K562 (cell line): ENCODE results near the gene MEX3A. TPM values are rescaled to one million over a fixed set of nuclear protein-coding genes. Genes with fewer than 3 reads are reported as not detected.
A peak's percentile ranks its signal among the peaks of the same experiment; 100 is the strongest.
"Not testable (repeated sequence)": the region's sequence is repeated elsewhere in the genome, so short reads cannot be mapped to it uniquely, and the experiment has no call there.

ENCODE experiments used
- ATAC-seq: fragments of 200-7000 bp; cut with Tn5 transposase; 3 replicates; pipeline ENCODE4 v1.9.1; 2020; ENCODE audit warnings: moderate library complexity
- BruUV-seq: library from RNA; stranded (reverse); fragments of 400-500 nt; replicated peaks from 2 replicates; lab custom pipeline; 2021; lab: Mats Ljungman, UMichigan
- CTCF ChIA-PET: fragments of 300-600 bp; formaldehyde crosslinking; extraction: SDS; loops from one replicate; lab custom pipeline; 2021; ENCODE audit warnings: low intra/inter-chr PET ratio; lab: Yijun Ruan, JAX
- POLR2A ChIA-PET: fragments of 300-600, 350-650 bp; sonication (Branson Sonifier 250); formaldehyde crosslinking; extraction: SDS; loops from one replicate; lab custom pipeline; 2021; ENCODE audit warnings: antibody characterized with exemption, inconsistent platforms; lab: Yijun Ruan, JAX
- DNase-seq, 4 experiments: peaks; one replicate each; pipeline versions ENCODE4 v3.0.0 to v3.0.0-alpha.2; 2011 to 2018; ENCODE audit warnings: low spot score in 3 of 4, mixed read lengths in 3 of 4; ENCODE audit errors: extremely low read depth in 1 of 4
- FAIRE-seq: peaks from 2 replicates; lab custom pipeline; 2011; peaks lifted over from hg19 to GRCh38; lab: Jason Lieb, UNC
- H2AFZ ChIP-seq: 2 replicates; pipeline ENCODE4 v1.6.0; 2011; ENCODE audit warnings: low read depth, low read length, control low read depth, inconsistent platforms
- H3K27ac ChIP-seq: fragments of 200-600 bp; 3 replicates; pipeline ENCODE4 v1.8.0; 2011; ENCODE audit warnings: low read depth, mild to moderate bottlenecking, control low read depth, inconsistent platforms, low read length, moderate library complexity, mixed read lengths; ENCODE audit errors: extremely low read depth
- H3K27me3 ChIP-seq, 2 experiments: fragments of 300-600 bp in 1 of 2; 2 replicates in 1 of 2; 3 replicates in 1 of 2; pipeline versions ENCODE4 v1.6.0 to v1.8.0; 2011; ENCODE audit warnings: inconsistent platforms in 2 of 2, low read length in 2 of 2, mild to moderate bottlenecking in 1 of 2, mixed read lengths in 1 of 2, moderate library complexity in 1 of 2; ENCODE audit not compliant: control insufficient read depth in 2 of 2, insufficient read depth in 2 of 2
- H3K36me3 ChIP-seq: fragments of 300-600 bp; 3 replicates; pipeline ENCODE4 v1.8.0; 2011; ENCODE audit warnings: mild to moderate bottlenecking, low read length, inconsistent platforms; ENCODE audit not compliant: control insufficient read depth, insufficient read depth
- H3K4me1 ChIP-seq, 2 experiments: fragments of 200-600 bp in 1 of 2; replicated peaks in 1 of 2; 2 replicates in 1 of 2; 3 replicates in 1 of 2; pipeline versions ENCODE4 v1.5.1 to v1.8.0; 2011; ENCODE audit warnings: inconsistent platforms in 2 of 2, low read length in 2 of 2, mild to moderate bottlenecking in 1 of 2, mixed read lengths in 1 of 2, moderate library complexity in 1 of 2; ENCODE audit not compliant: control insufficient read depth in 2 of 2, insufficient read depth in 2 of 2
- H3K4me2 ChIP-seq: 2 replicates; pipeline ENCODE4 v1.6.1; 2011; ENCODE audit warnings: low read length, control low read depth, inconsistent platforms, mixed read lengths; ENCODE audit not compliant: insufficient read depth
- H3K4me3 ChIP-seq: fragments of 200-600 bp; sonication (generic), shearing (Covaris generic); 2 replicates; pipeline ENCODE4 v1.5.1; 2016; ENCODE audit warnings: control low read depth, inconsistent platforms
- H3K79me2 ChIP-seq: fragments of 200-600 bp; 3 replicates; pipeline ENCODE4 v1.8.0; 2011; ENCODE audit warnings: low read length, inconsistent platforms; ENCODE audit not compliant: control insufficient read depth, insufficient read depth
- H3K9ac ChIP-seq, 2 experiments: 2 replicates each; pipeline versions ENCODE4 v1.6.0 to v1.6.1; 2011; ENCODE audit warnings: low read depth in 2 of 2, low read length in 2 of 2, control low read depth in 1 of 2, inconsistent platforms in 1 of 2, mild to moderate bottlenecking in 1 of 2, mixed read lengths in 1 of 2; ENCODE audit not compliant: insufficient read depth in 1 of 2
- H3K9me1 ChIP-seq: one replicate; pipeline ENCODE4 v1.6.0; 2011; ENCODE audit warnings: inconsistent platforms, mild to moderate bottlenecking, low read length, moderate library complexity; ENCODE audit not compliant: control insufficient read depth, insufficient read depth
- H3K9me3 ChIP-seq: replicated peaks from 2 replicates; pipeline ENCODE4 v1.5.1; 2011; ENCODE audit warnings: low read depth, low read length, inconsistent platforms; ENCODE audit not compliant: control insufficient read depth, insufficient read depth
- H4K20me1 ChIP-seq: replicated peaks from 2 replicates; pipeline ENCODE4 v1.6.1; 2011; ENCODE audit warnings: low read length, inconsistent platforms, mixed read lengths; ENCODE audit not compliant: control insufficient read depth, insufficient read depth
- CHD4 ChIP-seq: fragments of 200-600 bp; sonication (generic); IDR thresholded peaks from 3 replicates; pipeline ENCODE4 v1.6.1; 2012; ENCODE audit warnings: low read depth, mild to moderate bottlenecking, mixed read lengths, low read length, inconsistent platforms; ENCODE audit not compliant: insufficient read depth, insufficient replicate concordance, poor library complexity, severe bottlenecking
- PRDM10 ChIP-seq: fragments of 450-650 bp; IDR thresholded peaks from 2 replicates; pipeline ENCODE4 v1.6.1; 2018; ENCODE audit not compliant: partially characterized antibody
- SP2 ChIP-seq: IDR thresholded peaks from 2 replicates; pipeline ENCODE4 v1.6.1; 2011; ENCODE audit warnings: mild to moderate bottlenecking, low read depth, low read length, moderate library complexity; ENCODE audit not compliant: poor library complexity, severe bottlenecking; ENCODE audit errors: extremely low read depth
- TOE1 ChIP-seq, 2 experiments: fragments of 450-650 bp in 1 of 2; sonication (generic) in 1 of 2; formaldehyde crosslinking in 1 of 2; IDR thresholded peaks; 2 replicates each; pipeline versions ENCODE4 v1.7.1 to v1.8.0; 2016 to 2022; ENCODE audit warnings: borderline replicate concordance in 2 of 2, mild to moderate bottlenecking in 2 of 2, antibody characterized with exemption in 1 of 2, inconsistent platforms in 1 of 2, low read depth in 1 of 2, missing genetic modification reagents in 1 of 2, moderate library complexity in 1 of 2
- ZNF445 ChIP-seq: fragments of 250-450 bp; sonication (Bioruptor Pico); IDR thresholded peaks from 2 replicates; pipeline ENCODE4 v1.4.0; 2020; ENCODE audit warnings: low read depth, mild to moderate bottlenecking, moderate library complexity
- WGBS: fragments of 100-300 bp; shearing (Covaris generic); methylation state at CpG from one replicate; pipeline ENCODE4 v1.1.6; 2016; ENCODE audit warnings: low coverage, mixed read lengths; ENCODE audit not compliant: insufficient coverage; ENCODE audit errors: missing lambda C conversion rate; 5-methylcytosine and 5-hydroxymethylcytosine counted together
- in situ Hi-C: fragments of 300-500 bp; cut with MboI; formaldehyde crosslinking; loops from 4 replicates; pipeline ENCODE4 v1.15.0; 2018; ENCODE audit warnings: inconsistent platforms, mixed read lengths
- intact Hi-C: fragments of 100-400 bp; cut with micrococcal nuclease; formaldehyde crosslinking; loops from 2 replicates; pipeline ENCODE4 v1.14.2; 2022
- polyA plus RNA-seq, 8 experiments: library from polyadenylated mRNA; depleted of rRNA in 4 of 8; stranded (reverse) in 5 of 8; unstranded in 3 of 8; fragments of >200 nt; fragmentation: Nextera tagmentation in 2 of 8; fragmentation: Illumina TruSeq in 1 of 8; extraction: Ambion mirVana in 2 of 8; extraction: Trizol in 1 of 8; gene quantifications; 2 replicates each; pipeline versions ENCODE4 v1.2.1 to v1.2.3, GENCODE V29; 2011 to 2014; ENCODE audit warnings: inconsistent platforms in 1 of 8, missing spikeins in 1 of 8
- total RNA-seq, 7 experiments: library from RNA; depleted of rRNA in 6 of 7; stranded (reverse); fragments of >200 nt in 6 of 7; fragmentation: Illumina TruSeq in 2 of 7; extraction: Trizol in 2 of 7; gene quantifications; 2 replicates each; pipeline versions ENCODE4 v1.2.1 to v1.2.3, GENCODE V29; 2011 to 2021; ENCODE audit warnings: low replicate concordance in 1 of 7

Gene MEX3A
- total and polyA plus RNA-seq, 9 of the 15 experiments (the other 6 are each of a cell fraction or from before 2014, with no cell fraction given) = 0.36 to 13.7 (median 5.2) TPM

- POLR2A ChIA-PET = interaction anchor here (1.0 kb wide), 2 partner anchors 17 to 51 kb away, joined by 3 to 5 read pairs; no protein-coding TSS in a partner anchor
Observed at GRCh38 chr1:156072251-156072650, 10.0 kb downstream of the MEX3A start.

GRCh38 chr1:156071332-156071816, 10.9 kb downstream of the MEX3A start:
- H3K27ac ChIP-seq, H3K9ac ChIP-seq, in situ Hi-C loops, H2AFZ ChIP-seq, H3K4me2 ChIP-seq, BruUV-seq, H4K20me1 ChIP-seq, ATAC-seq, DNase-seq, H3K4me1 ChIP-seq, H3K4me3 ChIP-seq, CTCF ChIA-PET, FAIRE-seq, H3K9me3 ChIP-seq, intact Hi-C loops, H3K9me1 ChIP-seq, H3K79me2 ChIP-seq, H3K27me3 ChIP-seq, H3K36me3 ChIP-seq: not testable (repeated sequence)
- POLR2A ChIA-PET = interaction anchor here (0.6 to 1.0 kb wide), 3 partner anchors 16 to 1014 kb away, joined by 3 to 4 read pairs (median 3); no protein-coding TSS in a partner anchor
- 64% methylated on average over 4 of the region's 7 CpGs for WGBS

More at GRCh38 chr1:156072251-156072650, 10.0 kb downstream of the MEX3A start:
- no peaks in the 10 kb centered on the region for H3K9me3 ChIP-seq
- in situ Hi-C loops (no loop called here), intact Hi-C loops (no loop called here)
- ATAC-seq = no peak
- H3K27me3 ChIP-seq = no peaks in the 10 kb centered on the region
- H3K79me2 ChIP-seq = no peaks in the 10 kb centered on the region
- no peak overlapping the region for H2AFZ ChIP-seq
- peaks cover 2% of the 10 kb centered on the region for H3K9me1 ChIP-seq
- WGBS = 41% methylated on average over 6 of the region's 6 CpGs
- TF ChIP-seq TOE1 (IDR thresholded peaks at IDR 0.05; ENCODE audit: borderline replicate concordance) = no peak
- TF ChIP-seq TOE1 (CRISPR knock-in tag; IDR thresholded peaks at IDR 0.05; ENCODE audit: borderline replicate concordance, low read depth) = no peak
- TF ChIP-seq SP2 = no peak
- peak; percentile 94 for TF ChIP-seq PRDM10
- TF ChIP-seq ZNF445 (CRISPR knock-in tag) = no peak
- TF ChIP-seq CHD4 = no peak
- H3K4me2 ChIP-seq = no peak overlapping the region
- DNase-seq = no peak
- no peak overlapping the region for H3K4me3 ChIP-seq
- no peak overlapping the region; a peak in 1 of 4 replicates for H3K9ac ChIP-seq
- BruUV-seq = no TSS peak
- no peaks in the 10 kb centered on the region for H4K20me1 ChIP-seq
- H3K4me1 ChIP-seq = peaks cover 9 to 11% of the 10 kb centered on the region in 2 experiments; a peak in 4 of 5 replicates
- peaks cover 18% of the 10 kb centered on the region; the same call in 1 of the 3 replicates for H3K36me3 ChIP-seq
- no peak overlapping the region for H3K27ac ChIP-seq
- CTCF ChIA-PET = no interaction called here
- FAIRE-seq = no peak
